ENCODE measurements around the gene KCNG3.
A peak's percentile ranks its signal among the peaks of the same experiment; 100 is the strongest.

KCNG3 gene

DNA sequence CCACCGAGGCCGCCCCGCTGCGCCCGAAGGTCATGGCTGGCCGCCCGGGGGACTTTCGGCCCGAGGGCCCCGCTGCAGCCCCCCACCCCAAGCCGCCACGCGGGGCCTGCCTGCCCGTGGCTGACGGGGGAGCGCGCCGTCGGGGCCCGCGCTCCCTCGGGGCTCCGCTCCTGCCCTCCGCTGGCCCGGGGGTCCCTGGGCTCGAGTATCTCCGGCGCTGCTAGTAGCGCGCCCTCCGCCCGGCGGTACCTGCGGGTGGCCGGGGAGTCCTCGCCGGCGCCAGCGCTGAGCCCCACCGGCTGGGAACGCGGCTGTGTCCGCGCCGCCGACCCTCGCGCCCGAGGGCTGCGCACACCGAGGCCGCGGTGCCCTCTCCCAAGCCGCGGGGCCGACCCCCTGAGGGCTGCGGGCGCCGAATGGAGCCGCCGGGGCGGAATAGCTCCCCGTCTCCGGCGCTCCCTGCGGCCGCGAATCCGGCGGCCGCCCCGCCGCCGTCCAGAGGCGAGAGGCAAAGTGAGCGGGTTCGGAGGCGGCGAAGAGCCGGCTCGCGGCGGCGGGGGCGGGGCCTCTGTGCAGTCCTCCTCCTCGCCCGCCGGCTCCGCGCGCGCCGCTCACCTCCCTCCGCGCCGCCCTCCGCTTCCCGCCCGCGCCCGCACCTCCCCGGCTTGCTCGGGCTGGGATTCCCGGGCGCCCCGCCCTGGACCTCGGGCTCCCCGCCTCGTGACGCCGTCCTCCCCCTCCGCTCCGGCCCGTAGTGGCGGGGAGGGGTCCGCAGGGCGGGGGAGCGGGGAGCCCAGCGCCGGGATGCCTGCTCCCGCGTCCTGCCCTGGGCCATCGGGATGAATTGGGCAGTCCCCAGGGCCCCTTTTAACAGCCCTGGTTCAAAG, at the start of gene KCNG3:
KCNG3 (minus strand) TSS at position 515 of the 887 bp plus-strand sequence; CDS start at position 34, 481 bp downstream.
- DNase-seq (ENCODE audit: low read depth in 3 of 3): peak in 2 of 3 donors; percentile 37 to 72

DNA sequence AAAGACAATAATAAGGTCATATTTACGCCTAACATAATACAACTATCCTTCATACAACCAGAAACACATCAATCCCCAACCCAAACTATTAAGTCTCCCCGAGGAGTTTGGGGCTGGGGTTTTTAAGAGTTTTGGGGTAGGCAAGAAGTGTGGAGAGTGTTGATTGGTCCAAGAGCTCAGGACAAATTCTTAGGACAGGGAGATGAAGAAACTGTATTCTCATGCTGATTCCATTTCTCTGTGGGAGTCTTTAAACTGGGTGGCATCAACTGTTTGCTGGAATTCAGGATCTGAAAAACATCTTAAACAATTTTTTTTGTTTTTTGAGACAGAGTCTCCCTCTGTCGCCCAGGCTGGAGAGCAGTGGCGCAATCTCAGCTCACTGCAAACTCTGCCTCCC, 49.1 kb upstream of the KCNG3 start:
- no peak for DNase-seq (ENCODE audit: low read depth in 3 of 3)

DNA sequence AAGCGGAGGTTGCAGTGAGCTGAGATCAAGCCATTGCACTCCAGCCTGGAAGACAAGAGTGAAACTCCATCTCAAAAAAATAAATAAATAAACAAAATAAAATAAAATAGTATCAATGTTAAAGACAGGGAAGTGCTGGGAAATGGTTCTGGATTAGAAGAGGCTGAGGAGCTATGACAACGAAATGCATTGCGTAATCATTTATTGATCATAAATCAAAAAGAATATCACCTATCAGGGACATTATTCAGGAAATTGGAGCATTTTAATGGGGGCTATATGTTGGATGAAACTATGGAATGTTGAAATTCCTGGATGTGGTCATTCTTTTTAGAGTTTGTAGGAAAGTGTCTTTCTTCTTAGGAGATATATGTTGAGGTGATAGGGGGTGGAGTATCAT, 43.7 kb upstream of the KCNG3 start:
- no peak for DNase-seq (ENCODE audit: low read depth in 3 of 3)

- DNase-seq (ENCODE audit: low read depth in 3 of 3): no peak
Measured at GRCh38 chr2:42532397-42532796, 38.6 kb upstream of the KCNG3 start.

GRCh38 chr2:42523341-42523740, 29.6 kb upstream of the KCNG3 start:
- DNase-seq (ENCODE audit: low read depth in 3 of 3): no peak

GRCh38 chr2:42522035-42522434, 28.3 kb upstream of the KCNG3 start:
- DNase-seq (ENCODE audit: low read depth in 3 of 3): no peak

GRCh38 chr2:42519624-42520023, 25.8 kb upstream of the KCNG3 start:
- DNase-seq (ENCODE audit: low read depth in 3 of 3): no peak

DNA sequence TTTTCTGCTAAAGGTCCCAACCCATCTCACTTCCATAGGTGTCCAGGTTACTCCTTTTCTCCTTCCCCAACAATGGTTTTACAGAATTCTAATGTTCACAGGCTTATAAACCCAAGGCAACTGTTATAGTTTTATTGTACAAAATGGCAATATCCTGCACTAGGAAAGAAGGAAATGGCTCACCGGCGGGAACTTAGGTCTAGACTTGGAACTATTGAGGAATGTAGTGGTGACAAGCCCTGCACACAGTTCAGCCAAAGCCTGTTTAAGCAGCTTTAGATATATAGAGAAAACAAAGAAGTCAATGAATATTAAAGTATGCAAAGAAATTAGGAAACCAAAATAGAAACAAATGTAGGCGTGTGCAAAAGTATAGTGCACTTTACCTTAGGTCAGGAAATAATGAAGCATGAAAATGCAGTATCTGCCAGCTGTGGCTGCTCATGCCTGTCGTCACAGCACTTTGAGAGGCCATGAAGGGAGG, 22.7 kb upstream of the KCNG3 start:
- no peak for DNase-seq (ENCODE audit: low read depth in 3 of 3)

DNA sequence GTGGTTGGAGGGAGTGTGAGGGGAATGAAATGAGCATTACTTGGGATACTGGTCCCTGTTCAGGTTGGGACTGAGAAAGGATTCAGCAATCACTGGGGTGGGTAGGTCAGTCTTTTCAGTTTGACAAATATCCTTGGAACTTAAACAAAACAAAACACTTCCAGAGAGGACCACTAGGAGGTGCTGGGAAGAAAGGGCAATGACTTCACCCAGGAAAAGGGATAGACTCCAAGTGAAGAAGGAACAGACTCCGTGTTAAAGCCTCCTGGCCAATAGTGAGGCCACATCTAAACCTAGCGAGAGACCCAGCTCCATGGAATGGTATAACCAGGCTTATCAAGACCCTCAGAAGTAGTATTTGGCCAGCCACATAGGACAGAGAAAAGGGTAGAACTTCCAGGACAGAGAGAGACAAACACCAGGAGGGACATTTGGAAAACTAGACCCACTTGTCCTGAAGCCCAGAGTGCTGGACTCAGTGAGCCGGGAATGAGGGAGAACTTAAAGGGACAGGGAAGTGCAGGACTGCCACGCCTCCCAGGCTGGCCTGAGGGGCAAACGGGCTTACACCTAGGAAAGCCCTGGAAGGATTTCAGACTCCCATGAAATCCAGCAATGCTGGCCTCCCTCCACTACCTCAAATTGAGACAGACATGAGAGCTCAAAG, 19.6 kb upstream of the KCNG3 start:
- peak in 1 of 3 donors; percentile 15 for DNase-seq (ENCODE audit: low read depth in 3 of 3)

DNA sequence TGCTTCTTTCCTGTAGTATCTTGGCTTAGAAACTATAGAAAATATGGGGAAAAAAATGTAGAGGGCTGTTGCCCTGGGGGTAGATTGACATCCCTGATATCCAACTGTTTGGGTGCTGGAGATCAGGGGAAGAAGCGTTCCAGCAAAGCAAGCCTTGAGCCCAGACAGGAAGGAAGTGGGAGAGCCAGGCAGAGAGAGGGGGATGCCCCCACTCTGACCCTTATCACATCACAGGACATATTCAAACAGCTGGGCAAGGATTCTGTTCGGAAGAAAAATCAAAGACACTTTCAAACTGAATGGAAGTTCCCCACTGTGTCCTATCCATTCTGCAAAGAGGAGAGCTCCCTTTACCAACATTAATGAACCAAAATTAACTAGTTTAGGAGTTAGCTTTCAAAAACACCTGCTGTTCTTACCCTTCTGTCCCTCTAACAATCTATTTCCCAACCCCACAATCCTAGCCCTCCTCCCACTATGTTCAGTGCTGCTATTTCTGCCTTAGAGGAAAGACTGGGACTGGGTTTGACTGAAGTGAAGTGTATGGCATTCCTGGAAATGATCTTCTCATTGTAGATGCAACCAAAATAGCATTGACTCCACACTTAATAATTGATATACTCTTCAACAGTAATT, 16.9 kb upstream of the KCNG3 start:
- DNase-seq (ENCODE audit: low read depth in 3 of 3): no peak

DNA sequence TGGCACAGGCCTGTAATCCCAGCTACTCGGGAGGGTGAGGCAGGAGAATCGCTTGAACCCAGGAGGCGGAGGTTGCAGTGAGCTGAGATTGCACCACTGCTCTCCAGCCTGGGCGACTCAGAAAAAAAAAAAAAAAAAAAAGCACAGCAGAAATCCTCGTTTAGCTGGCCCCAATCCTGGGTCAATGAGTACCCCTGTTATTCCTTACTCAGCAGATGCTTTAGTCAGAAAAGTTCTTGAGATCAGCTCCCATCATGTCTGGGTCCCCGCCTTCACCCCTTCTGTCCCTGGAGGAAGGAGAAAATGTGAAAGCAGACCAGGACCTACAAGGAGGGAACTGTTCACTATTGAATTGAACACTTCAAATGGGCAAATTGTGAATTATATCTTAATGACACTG, 16.4 kb upstream of the KCNG3 start:
- DNase-seq (ENCODE audit: low read depth in 3 of 3): no peak

GRCh38 chr2:42504364-42505230, 10.8 kb upstream of the KCNG3 start:
- no peak for DNase-seq (ENCODE audit: low read depth in 3 of 3)

DNA sequence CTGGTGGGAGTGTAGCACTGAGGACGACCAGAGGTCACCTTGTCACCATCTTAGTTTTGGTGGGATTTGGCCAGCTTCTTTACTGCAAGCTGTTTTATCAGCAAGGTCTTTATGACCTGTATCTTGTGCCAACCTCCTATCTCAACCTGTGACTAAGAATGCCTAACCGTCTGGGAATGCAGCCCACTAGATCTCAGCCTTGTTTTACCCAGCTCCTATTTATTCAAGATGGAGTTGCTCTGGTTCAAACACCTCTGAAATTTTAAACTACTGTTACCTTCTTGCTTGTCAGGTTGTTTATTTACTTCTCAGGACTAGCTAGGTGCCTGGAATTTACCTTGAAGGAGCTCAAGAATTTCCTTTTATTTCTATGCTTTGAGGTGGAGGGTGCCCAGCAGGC, 9.5 kb upstream of the KCNG3 start:
- DNase-seq (ENCODE audit: low read depth in 3 of 3): no peak

GRCh38 chr2:42498497-42498896, 4.7 kb upstream of the KCNG3 start:
- DNase-seq (ENCODE audit: low read depth in 3 of 3): no peak

DNA sequence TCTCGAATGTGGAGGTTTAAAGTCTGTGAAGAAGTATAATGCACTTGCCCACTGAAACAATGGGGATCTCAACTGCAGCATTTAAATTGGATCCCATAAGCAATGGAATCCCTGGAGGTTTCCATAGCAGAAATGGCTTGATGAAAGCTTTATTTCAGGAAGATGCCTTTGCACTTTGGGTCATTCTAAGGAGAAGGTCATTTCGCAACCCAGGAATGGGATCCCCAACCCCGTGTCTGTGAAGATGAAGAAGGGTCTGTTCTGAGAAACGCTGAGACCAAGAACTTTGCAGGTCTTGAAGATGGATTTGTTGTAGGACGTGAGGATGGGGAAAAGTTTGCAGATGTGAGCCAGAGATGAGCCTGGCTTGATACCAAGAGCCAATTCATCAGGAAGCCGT, 1.8 kb upstream of the KCNG3 start:
- no peak for DNase-seq (ENCODE audit: low read depth in 3 of 3)

GRCh38 chr2:42495234-42495581, 1.4 kb upstream of the KCNG3 start:
- DNase-seq (ENCODE audit: low read depth in 3 of 3): no peak

GRCh38 chr2:42494355-42495233, 812 bp upstream of the KCNG3 start:
- DNase-seq (ENCODE audit: low read depth in 3 of 3): peak in 2 of 3 donors; percentile 58 to 65

GRCh38 chr2:42492691-42493467, 903 bp downstream of the KCNG3 start:
- peak in 1 of 3 donors; percentile 38 for DNase-seq (ENCODE audit: low read depth in 3 of 3)

GRCh38 chr2:42488297-42488696, 5.5 kb downstream of the KCNG3 start:
- DNase-seq (ENCODE audit: low read depth in 3 of 3): no peak

All from stimulated activated CD4-positive, alpha-beta T cell treated with anti-CD3 and anti-CD28 coated beads, TNF-alpha, amount 100 ng/mL, for 48 hours (primary cell).